ENCODE results near the gene TMCC2.
"Not testable (repeated sequence)": the region's sequence is repeated elsewhere in the genome, so short reads cannot be mapped to it uniquely, and the experiment has no call there.

DNA sequence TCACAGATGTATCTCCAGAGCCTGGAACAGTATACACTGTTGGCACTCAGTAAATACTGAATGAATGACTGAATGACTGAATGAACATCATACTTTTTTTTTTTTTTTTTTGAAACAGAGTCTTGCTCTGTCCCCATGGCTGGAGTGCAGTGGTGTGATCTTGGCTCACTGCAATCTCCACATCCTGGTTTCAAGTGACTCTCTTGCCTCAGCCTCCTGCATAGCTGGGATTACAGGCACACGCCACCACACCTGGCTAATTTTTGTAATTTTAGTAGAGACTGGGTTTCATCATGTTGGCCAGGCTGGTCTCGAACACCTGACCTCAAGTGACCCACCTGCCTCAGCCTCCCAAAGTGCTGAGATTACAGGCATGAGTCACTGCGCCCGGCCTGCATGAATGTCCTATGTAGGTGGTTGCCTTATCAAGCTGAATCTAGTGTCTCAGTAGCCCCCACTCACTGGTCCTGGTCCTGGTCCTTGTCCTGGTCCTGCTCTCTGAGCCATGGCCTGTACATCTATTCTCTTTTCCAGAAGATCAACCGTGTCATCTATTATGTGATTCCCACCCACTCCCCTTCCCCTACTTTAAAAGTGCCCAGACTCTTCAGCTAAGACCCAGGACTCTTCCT lies 69.9 kb downstream of the TMCC2 start:
- TF ChIP-seq, protein P1, sequence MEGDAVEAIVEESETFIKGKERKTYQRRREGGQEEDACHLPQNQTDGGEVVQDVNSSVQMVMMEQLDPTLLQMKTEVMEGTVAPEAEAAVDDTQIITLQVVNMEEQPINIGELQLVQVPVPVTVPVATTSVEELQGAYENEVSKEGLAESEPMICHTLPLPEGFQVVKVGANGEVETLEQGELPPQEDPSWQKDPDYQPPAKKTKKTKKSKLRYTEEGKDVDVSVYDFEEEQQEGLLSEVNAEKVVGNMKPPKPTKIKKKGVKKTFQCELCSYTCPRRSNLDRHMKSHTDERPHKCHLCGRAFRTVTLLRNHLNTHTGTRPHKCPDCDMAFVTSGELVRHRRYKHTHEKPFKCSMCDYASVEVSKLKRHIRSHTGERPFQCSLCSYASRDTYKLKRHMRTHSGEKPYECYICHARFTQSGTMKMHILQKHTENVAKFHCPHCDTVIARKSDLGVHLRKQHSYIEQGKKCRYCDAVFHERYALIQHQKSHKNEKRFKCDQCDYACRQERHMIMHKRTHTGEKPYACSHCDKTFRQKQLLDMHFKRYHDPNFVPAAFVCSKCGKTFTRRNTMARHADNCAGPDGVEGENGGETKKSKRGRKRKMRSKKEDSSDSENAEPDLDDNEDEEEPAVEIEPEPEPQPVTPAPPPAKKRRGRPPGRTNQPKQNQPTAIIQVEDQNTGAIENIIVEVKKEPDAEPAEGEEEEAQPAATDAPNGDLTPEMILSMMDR (IDR thresholded peaks at IDR 0.05; ENCODE audit: low read depth, low read length), result not testable (repeated sequence)
- TF ChIP-seq POLR2A (IDR thresholded peaks at IDR 0.05; ENCODE audit: extremely low read depth, insufficient read length); MYC (IDR thresholded peaks at IDR 0.05; ENCODE audit: low read depth, low read length): not testable (repeated sequence)
- TF ChIP-seq, protein P2, sequence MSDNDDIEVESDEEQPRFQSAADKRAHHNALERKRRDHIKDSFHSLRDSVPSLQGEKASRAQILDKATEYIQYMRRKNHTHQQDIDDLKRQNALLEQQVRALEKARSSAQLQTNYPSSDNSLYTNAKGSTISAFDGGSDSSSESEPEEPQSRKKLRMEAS (IDR thresholded peaks at IDR 0.05; ENCODE audit: low read depth, low read length), result not testable (repeated sequence)
